ENCODE results near the gene SRM. TPM values are rescaled to one million over a fixed set of nuclear protein-coding genes. Genes with fewer than 3 reads are reported as not detected.
"Not testable (repeated sequence)": the region's sequence is repeated elsewhere in the genome, so short reads cannot be mapped to it uniquely, and the experiment has no call there.

Gene SRM
- polyA plus RNA-seq, 4 donors: 42.0 to 56.6 (median 48.4) TPM

DNA sequence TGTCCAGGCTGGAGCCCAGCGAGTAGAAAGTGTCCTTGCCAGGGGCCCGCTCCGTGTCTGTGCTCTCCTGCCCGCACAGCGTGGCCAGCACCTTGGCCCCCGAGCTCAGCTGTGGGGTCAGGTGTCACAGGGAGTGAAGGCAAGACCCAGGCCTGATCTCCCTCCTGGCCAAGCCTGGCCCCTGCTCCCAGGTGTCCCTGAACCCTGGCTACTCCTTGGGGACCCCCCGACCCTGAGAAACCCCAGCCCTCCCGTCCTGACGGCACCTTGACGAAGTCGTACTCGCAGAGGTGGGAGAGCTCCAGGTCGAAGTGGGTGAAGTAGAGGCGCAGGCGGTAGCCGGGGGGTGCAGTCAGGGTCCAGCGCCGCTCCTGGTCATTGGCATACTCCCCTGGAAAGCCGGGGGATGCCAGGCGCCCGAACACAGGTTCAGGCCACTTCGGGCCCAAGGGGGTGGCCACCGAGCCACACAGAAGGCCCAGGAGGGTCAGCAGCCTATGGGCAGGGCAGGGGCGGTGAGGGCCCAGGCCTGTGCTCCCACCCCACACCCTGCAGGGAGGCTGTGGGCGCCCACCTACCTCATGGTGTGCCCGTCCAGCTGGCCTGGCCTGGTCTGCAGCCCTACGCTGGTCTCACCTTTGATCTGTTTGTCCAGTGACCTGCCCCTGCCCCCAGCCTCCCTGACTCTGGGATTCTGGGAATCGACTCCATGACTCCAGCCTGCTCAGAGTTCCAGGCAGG, 13.0 kb downstream of the SRM start, which contains the start of gene MASP2:
Gene MASP2, minus strand, starts transcription at position 615 of the 741 bp plus-strand sequence. Its CDS starts 32 bp downstream, at position 583.
- no peak for DNase-seq (ENCODE audit: low read depth in 4 of 4, low spot score in 3 of 4)

- no peak for DNase-seq (ENCODE audit: low read depth in 4 of 4, low spot score in 3 of 4)
These were observed 13.6 kb downstream of the SRM start for GRCh38 chr1:11046270-11046566.

DNA sequence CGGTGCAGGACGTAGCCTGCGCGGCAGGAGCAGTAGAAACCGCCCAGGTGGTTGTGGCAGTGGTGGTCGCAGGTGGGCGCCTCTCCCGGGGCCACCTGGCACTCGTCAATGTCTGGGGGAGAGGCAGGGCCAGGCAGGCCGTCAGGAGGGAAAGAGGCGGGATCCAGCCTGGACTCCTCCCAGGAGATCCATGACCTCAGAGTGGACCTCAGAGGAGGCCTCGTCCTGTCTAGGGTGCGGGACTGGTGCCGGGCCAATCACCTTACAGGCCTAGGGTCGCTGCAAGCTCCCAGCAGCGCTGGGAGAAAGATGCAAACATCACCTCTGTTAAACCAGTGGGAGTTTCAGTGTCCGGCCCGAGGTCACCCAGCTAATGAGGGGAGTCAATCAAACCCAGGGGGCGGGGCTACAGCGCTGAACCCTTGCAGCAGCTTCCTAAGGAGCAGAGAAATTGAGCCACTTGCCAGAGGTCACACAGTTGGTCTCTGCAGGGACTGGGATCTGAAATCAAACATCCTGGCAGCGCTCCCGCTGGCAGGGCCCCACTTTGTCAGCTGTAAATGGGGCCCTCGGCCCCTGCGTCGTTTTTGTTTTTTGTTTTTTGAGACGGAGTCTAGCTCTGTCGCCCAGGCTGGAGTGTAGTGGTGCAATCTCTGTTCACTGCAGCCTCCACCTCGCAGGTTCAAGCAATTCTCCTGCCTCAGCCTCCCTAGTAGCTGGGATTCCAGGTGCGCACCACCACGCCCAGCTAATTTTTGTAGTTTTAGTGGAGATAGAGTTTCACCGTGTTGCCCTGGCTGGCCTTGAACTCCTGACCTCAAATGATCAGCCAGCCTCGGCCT, 14.2 kb downstream of the SRM start:
- no peak for DNase-seq (ENCODE audit: low read depth in 4 of 4, low spot score in 3 of 4)

GRCh38 chr1:11044849-11045427, 14.9 kb downstream of the SRM start:
- no peak for DNase-seq (ENCODE audit: low read depth in 4 of 4, low spot score in 3 of 4)

GRCh38 chr1:11044086-11044848, 15.6 kb downstream of the SRM start:
- no peak for DNase-seq (ENCODE audit: low read depth in 4 of 4, low spot score in 3 of 4)

- no peak for DNase-seq (ENCODE audit: low read depth in 4 of 4, low spot score in 3 of 4)
These were observed 16.6 kb downstream of the SRM start for GRCh38 chr1:11042995-11043874.

DNA sequence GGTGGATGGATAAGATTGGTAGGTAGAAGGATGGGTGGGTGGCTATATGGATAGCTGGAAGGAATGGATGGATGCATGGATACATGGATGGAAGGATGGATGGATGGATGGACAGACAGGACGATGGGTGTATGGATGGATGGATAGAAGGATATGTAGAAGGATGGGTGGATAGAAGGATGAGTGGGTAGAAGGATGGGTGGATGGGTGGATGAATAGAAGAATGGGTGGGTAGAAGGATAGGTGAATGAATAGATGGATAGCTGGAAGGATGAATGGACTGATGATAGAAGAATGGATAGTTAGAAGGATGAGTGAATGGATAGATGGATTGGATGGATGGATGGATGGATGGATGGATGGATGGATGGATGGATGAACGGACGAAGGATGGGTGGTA, 17.8 kb downstream of the SRM start:
- DNase-seq (ENCODE audit: low read depth in 4 of 4, low spot score in 3 of 4): no peak

DNA sequence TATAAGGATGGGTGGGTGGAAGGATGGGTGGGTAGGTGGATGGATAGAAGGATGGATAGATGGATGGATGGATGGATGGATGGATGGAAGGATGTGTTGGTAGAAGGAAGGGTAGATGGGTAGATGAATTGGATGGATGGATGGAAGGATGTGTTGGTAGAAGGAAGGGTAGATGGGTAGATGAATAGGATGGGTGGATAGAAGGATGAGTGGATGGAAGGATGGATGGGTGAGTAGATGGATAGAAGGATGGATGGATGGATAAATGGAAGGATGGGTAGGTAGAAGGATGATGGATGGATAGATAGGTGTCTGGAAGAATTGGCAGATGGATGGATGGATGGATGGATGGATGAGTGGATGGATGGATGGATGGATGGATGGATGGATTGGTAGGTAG, 18.8 kb downstream of the SRM start:
- no peak for DNase-seq (ENCODE audit: low read depth in 4 of 4, low spot score in 3 of 4)

- DNase-seq (ENCODE audit: low read depth in 4 of 4, low spot score in 3 of 4): not testable (repeated sequence)
These were observed 19.8 kb downstream of the SRM start for GRCh38 chr1:11040105-11040429.

DNA sequence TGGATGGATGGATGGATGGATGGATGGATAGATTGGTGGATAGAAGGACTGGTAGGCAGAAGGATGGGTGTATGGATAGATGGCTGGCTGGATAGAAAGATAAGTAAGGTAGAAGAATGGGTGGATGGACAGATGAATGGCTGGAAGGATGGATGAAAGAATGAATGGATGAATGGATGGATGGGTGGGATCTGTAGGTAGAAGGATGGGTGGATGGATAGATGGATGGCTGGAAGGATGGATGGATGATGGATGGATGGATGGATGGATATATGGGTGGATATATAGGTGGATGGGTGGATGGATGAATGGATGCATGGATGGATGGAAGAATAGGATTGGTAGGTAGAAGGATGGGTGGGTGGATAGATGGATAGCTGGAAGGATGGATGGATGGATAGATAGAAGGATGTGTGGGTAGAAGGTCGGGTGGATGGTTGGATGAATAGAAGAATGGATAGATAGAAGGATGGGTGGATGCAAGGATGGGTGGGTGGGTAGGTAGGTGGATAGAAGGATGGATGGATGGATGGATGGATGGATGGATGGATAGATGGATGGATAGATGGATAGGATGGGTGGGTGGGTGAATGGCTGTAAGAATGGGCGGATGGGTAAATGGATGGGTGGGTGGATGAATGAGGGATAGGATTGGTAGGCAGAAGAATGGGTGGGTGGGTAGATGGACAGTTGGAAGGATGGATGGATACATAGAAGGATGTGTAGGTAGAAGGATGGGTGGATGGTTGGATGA, 20.3 kb downstream of the SRM start:
- DNase-seq (ENCODE audit: low read depth in 4 of 4, low spot score in 3 of 4): no peak

GRCh38 chr1:11037740-11038182, 22.1 kb downstream of the SRM start:
- peak in 2 of 4 donors; percentile 67 to 71 for DNase-seq (ENCODE audit: low read depth in 4 of 4, low spot score in 3 of 4)

DNA sequence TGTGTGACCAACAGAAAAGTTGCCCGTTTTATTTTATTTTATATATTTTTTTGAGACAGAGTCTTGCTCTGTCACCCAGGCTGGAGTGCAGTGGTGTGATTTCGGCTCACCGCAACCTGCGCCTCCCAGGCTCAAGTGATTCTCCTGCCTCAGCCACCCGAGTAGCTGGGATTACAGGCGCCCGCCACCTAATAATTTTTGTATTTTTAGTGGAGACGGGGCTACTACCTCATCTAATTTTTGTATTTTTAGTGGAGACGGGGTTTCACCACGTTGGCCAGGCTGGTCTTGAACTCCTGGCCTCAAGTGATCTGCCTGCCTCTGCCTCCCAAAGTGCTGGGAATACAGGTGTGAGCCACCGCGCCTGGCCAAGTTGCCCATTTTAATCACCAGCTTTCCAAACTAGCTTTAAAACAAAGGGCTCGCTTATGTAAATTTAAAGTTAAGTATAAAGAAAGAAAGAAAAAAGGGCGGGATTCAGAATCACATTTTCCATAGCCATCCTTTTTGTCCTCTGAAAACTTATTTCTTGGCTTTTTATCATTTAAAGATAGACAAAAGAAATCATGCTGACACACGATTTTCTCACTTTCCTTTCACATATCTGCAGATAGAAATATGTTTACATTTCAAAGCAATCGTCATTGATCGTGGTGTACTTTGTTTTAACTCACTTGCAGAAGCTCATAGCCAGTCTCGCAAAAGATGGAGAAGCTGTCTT, 22.6 kb downstream of the SRM start:
- DNase-seq (ENCODE audit: low read depth in 4 of 4, low spot score in 3 of 4): not testable (repeated sequence)

- no peak for DNase-seq (ENCODE audit: low read depth in 4 of 4, low spot score in 3 of 4)
These were observed 28.1 kb downstream of the SRM start for GRCh38 chr1:11031624-11032262.

GRCh38 chr1:11030865-11031264, 29.0 kb downstream of the SRM start:
- no peak for DNase-seq (ENCODE audit: low read depth in 4 of 4, low spot score in 3 of 4)

DNA sequence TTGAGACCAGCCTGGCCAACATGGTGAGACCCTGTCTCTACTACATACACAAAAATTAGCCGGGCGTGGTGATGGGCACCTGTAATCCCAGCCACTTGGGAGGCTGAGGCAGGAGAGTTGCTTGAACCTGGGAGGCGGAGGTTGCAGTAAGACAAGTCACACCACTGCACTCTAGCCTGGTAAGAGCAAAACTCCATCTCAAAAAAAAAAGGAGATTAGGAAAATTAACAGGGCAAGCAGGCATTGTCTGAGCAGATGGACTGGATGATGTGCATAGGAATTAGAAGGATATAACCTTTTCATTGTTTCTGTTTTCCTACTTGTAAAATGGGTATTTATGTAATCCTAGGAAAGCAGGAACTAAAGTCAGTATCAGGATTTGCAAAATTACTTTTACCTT, 31.8 kb downstream of the SRM start:
- no peak for DNase-seq (ENCODE audit: low read depth in 4 of 4, low spot score in 3 of 4)

DNA sequence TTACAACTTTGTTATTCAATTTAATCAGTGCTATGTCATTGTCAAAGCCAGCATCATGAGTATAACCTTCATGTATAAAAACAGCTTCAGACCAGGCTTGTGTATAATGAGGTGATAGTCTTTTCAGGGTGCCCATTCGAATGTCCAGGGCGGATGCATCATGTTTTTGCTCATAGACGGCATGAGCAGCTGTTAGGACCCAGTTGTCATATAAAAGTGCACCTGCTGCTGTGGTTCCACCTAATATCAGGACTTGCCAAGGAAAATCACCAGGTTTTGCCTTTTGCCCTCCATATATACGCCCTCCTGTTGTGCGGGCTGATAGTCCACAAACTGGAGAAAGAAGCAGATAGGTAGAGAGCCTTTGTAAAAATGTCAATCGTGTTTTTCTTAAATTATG, 32.5 kb downstream of the SRM start:
- no peak for DNase-seq (ENCODE audit: low read depth in 4 of 4, low spot score in 3 of 4)

- DNase-seq (ENCODE audit: low read depth in 4 of 4, low spot score in 3 of 4): no peak
These were observed 32.9 kb downstream of the SRM start for GRCh38 chr1:11026903-11027302.

- no peak for DNase-seq (ENCODE audit: low read depth in 4 of 4, low spot score in 3 of 4)
These were observed 33.8 kb downstream of the SRM start for GRCh38 chr1:11026052-11026451.

All from left renal pelvis (tissue), 4 donors.